HepG2 (cell line): ENCODE results near the gene SLC29A1. TPM values are rescaled to one million over a fixed set of nuclear protein-coding genes. Genes with fewer than 3 reads are reported as not detected.

ENCODE experiments used
- ATAC-seq: fragments of 200-7000 bp; cut with Tn5 transposase; 3 replicates; pipeline ENCODE4 v1.9.1; 2020; ENCODE audit warnings: mild to moderate bottlenecking, moderate library complexity
- BruUV-seq: library from RNA; stranded (reverse); fragments of 400-500 nt; replicated peaks from 2 replicates; lab custom pipeline; 2021; lab: Mats Ljungman, UMichigan
- CTCF ChIA-PET: fragments of 300-600 bp; formaldehyde crosslinking; extraction: SDS; loops from one replicate; lab custom pipeline; 2021; ENCODE audit warnings: low total read pairs, inconsistent platforms, low intra/inter-chr PET ratio; lab: Yijun Ruan, JAX
- POLR2A ChIA-PET: fragments of 350-600 bp; sonication (Branson Sonifier 250); formaldehyde crosslinking; loops from one replicate; lab custom pipeline; 2020; ENCODE audit warnings: antibody characterized with exemption, inconsistent platforms; lab: Yijun Ruan, JAX
- DNase-seq: peaks from one replicate; pipeline ENCODE4 v3.0.0-alpha.2; 2015; ENCODE audit warnings: low spot score
- FAIRE-seq: peaks from 3 replicates; lab custom pipeline; 2011; peaks lifted over from hg19 to GRCh38; lab: Jason Lieb, UNC
- H2AFZ ChIP-seq: one replicate; pipeline ENCODE4 v1.6.1; 2011; ENCODE audit warnings: low read length, inconsistent platforms
- H3K27ac ChIP-seq: fragments of 300-600 bp; 3 replicates; pipeline ENCODE4 v1.8.0; 2011; ENCODE audit warnings: mixed run types, mild to moderate bottlenecking, mixed read lengths, low read length, inconsistent platforms; ENCODE audit not compliant: insufficient read depth; ENCODE audit errors: extremely low read length
- H3K27me3 ChIP-seq, 2 experiments: fragments of 200-600 bp in 1 of 2; 2 replicates in 1 of 2; 3 replicates in 1 of 2; pipeline versions ENCODE4 v1.6.0 to v1.8.0; 2011; ENCODE audit warnings: low read length in 2 of 2, mild to moderate bottlenecking in 2 of 2, moderate library complexity in 2 of 2, inconsistent platforms in 1 of 2; ENCODE audit not compliant: insufficient read depth in 2 of 2, control insufficient read depth in 1 of 2
- H3K36me3 ChIP-seq, 2 experiments: fragments of 200-600 bp in 1 of 2; replicated peaks in 1 of 2; 2 replicates in 1 of 2; 3 replicates in 1 of 2; pipeline versions ENCODE4 v1.5.1 to v1.8.0; 2011; ENCODE audit warnings: low read length in 2 of 2, inconsistent platforms in 1 of 2; ENCODE audit not compliant: insufficient read depth in 2 of 2, control insufficient read depth in 1 of 2
- H3K4me1 ChIP-seq: 2 replicates; pipeline ENCODE4 v1.5.1; 2012; ENCODE audit warnings: low read length, inconsistent platforms; ENCODE audit not compliant: insufficient read depth
- H3K4me2 ChIP-seq: 2 replicates; pipeline ENCODE4 v1.6.0; 2011; ENCODE audit warnings: low read depth, low read length, inconsistent platforms
- H3K4me3 ChIP-seq, 3 experiments: fragments of 200-600 bp in 1 of 3; sonication (generic), shearing (Covaris generic) in 1 of 3; replicated peaks in 1 of 3; 2 replicates each; pipeline ENCODE4 v1.5.1; 2011 to 2016; ENCODE audit warnings: low read length in 3 of 3, inconsistent platforms in 2 of 3, low read depth in 2 of 3, mild to moderate bottlenecking in 2 of 3, control low read depth in 1 of 3, mixed read lengths in 1 of 3; ENCODE audit not compliant: insufficient read depth in 1 of 3
- H3K79me2 ChIP-seq: one replicate; pipeline ENCODE4 v1.6.1; 2011; ENCODE audit warnings: low read length, inconsistent platforms; ENCODE audit not compliant: insufficient read depth
- H3K9ac ChIP-seq: 2 replicates; pipeline ENCODE4 v1.6.0; 2011; ENCODE audit warnings: mild to moderate bottlenecking, low read depth, low read length, inconsistent platforms; ENCODE audit not compliant: insufficient read depth
- H3K9me3 ChIP-seq: 2 replicates; pipeline ENCODE4 v1.5.1; 2012; ENCODE audit warnings: mild to moderate bottlenecking, low read length
- H4K20me1 ChIP-seq: 2 replicates; pipeline ENCODE4 v1.6.0; 2011; ENCODE audit warnings: inconsistent platforms, mild to moderate bottlenecking, low read length, moderate library complexity; ENCODE audit not compliant: insufficient read depth
- DDIT3 ChIP-seq: sonication (generic); formaldehyde crosslinking; IDR thresholded peaks from 2 replicates; pipeline ENCODE4 v1.4.0; 2020; ENCODE audit warnings: mild to moderate bottlenecking, missing genetic modification reagents
- GATAD2A ChIP-seq: IDR thresholded peaks from 2 replicates; pipeline ENCODE4 v1.6.1; 2016
- HNRNPUL1 ChIP-seq: fragments of 200-400 bp; formaldehyde crosslinking; IDR thresholded peaks from 2 replicates; pipeline ENCODE4 v1.6.1; 2017; ENCODE audit warnings: low read depth, mild to moderate bottlenecking, low read length, moderate library complexity
- LRRFIP1 ChIP-seq: sonication (generic); formaldehyde crosslinking; conservative IDR thresholded peaks from 2 replicates; pipeline ENCODE4 v1.4.0; 2020; ENCODE audit warnings: missing genetic modification reagents
- PPARG ChIP-seq: conservative IDR thresholded peaks from 2 replicates; pipeline ENCODE4 v1.6.1; 2016; ENCODE audit warnings: missing biosample characterization, missing genetic modification reagents
- SP140L ChIP-seq: sonication (generic); formaldehyde crosslinking; IDR thresholded peaks from 2 replicates; pipeline ENCODE4 v1.4.0; 2020; ENCODE audit warnings: missing genetic modification reagents, borderline replicate concordance
- SP2 ChIP-seq: sonication (generic); formaldehyde crosslinking; IDR thresholded peaks from 2 replicates; pipeline ENCODE4 v1.5.1; 2020; ENCODE audit warnings: mild to moderate bottlenecking, missing genetic modification reagents
- SPEN ChIP-seq: sonication (generic); formaldehyde crosslinking; IDR thresholded peaks from 2 replicates; pipeline ENCODE4 v1.5.1; 2020; ENCODE audit warnings: low read depth, mild to moderate bottlenecking, missing genetic modification reagents
- TIGD3 ChIP-seq: sonication (generic); formaldehyde crosslinking; IDR thresholded peaks from 2 replicates; pipeline ENCODE4 v1.5.1; 2020; ENCODE audit warnings: mild to moderate bottlenecking, missing genetic modification reagents, borderline replicate concordance
- ZBTB1 ChIP-seq: sonication (generic); formaldehyde crosslinking; IDR thresholded peaks from 2 replicates; pipeline ENCODE4 v1.4.0; 2020; ENCODE audit warnings: missing genetic modification reagents, borderline replicate concordance
- ZBTB7A ChIP-seq: sonication (generic); formaldehyde crosslinking; IDR thresholded peaks from 2 replicates; pipeline ENCODE4 v1.8.0; 2022; ENCODE audit warnings: mild to moderate bottlenecking, missing genetic modification reagents
- ZFP36L2 ChIP-seq: sonication (generic); formaldehyde crosslinking; IDR thresholded peaks from 2 replicates; pipeline ENCODE4 v1.4.0; 2020; ENCODE audit warnings: missing genetic modification reagents
- ZMYM4 ChIP-seq: sonication (generic); formaldehyde crosslinking; IDR thresholded peaks from 2 replicates; pipeline ENCODE4 v1.8.1; 2023; ENCODE audit warnings: mild to moderate bottlenecking, missing genetic modification reagents
- ZNF232 ChIP-seq: sonication (generic); formaldehyde crosslinking; IDR thresholded peaks from 2 replicates; pipeline ENCODE4 v1.4.0; 2020; ENCODE audit warnings: missing genetic modification reagents, borderline replicate concordance
- ZNF446 ChIP-seq: sonication (generic); formaldehyde crosslinking; IDR thresholded peaks from 2 replicates; pipeline ENCODE4 v1.5.0; 2020; ENCODE audit warnings: mild to moderate bottlenecking, missing genetic modification reagents
- ZNF687 ChIP-seq: sonication (generic); formaldehyde crosslinking; IDR thresholded peaks from 2 replicates; pipeline ENCODE4 v1.5.1; 2020; ENCODE audit warnings: mild to moderate bottlenecking, missing genetic modification reagents, moderate library complexity
- WGBS: methylation state at CpG from one replicate; pipeline ENCODE4 v1.1.6; 2017; ENCODE audit warnings: low lambda C conversion rate; 5-methylcytosine and 5-hydroxymethylcytosine counted together
- in situ Hi-C: cut with HindIII; loops from 2 replicates; pipeline ENCODE4 v1.10.0; 2017; ENCODE audit warnings: low pct_unique_long_range_greater_than_20kb; ENCODE audit not compliant: extremely low pct_ligation_motif_present
- intact Hi-C: fragments of 100-400 bp; cut with micrococcal nuclease; formaldehyde crosslinking; loops from one replicate; pipeline ENCODE4 v1.10.0; 2022; ENCODE audit not compliant: unreplicated experiment
- polyA plus RNA-seq, 8 experiments: library from polyadenylated mRNA; depleted of rRNA in 3 of 8; stranded (reverse) in 7 of 8; unstranded in 1 of 8; fragments of >200 nt; fragmentation: Illumina TruSeq in 4 of 8; extraction: Trizol in 4 of 8; gene quantifications; 2 replicates each; pipeline versions ENCODE4 v1.2.1 to v1.2.3, GENCODE V29; 2011 to 2016; ENCODE audit warnings: low read depth in 4 of 8, missing spikeins in 1 of 8, mixed read lengths in 1 of 8; ENCODE audit not compliant: insufficient read depth in 1 of 8
- total RNA-seq, 5 experiments: library from RNA; depleted of rRNA; stranded (reverse); fragments of >200 nt; fragmentation: Illumina TruSeq; extraction: Trizol; gene quantifications; 2 replicates each; pipeline ENCODE4 v1.2.3, GENCODE V29; 2016; ENCODE audit warnings: low read depth in 1 of 5

SLC29A1 gene
- total and polyA plus RNA-seq, 2 of the 13 experiments (the other 11 are each of a cell fraction or from before 2014, with no cell fraction given), result 43.2 to 106 TPM

- FAIRE-seq, result peak; percentile 49
- TF ChIP-seq ZBTB1, result no peak
- TF ChIP-seq GATAD2A (CRISPR knock-in tag), result 0 out of 2 replicates have a peak, but pooled peaks have one; percentile 5
- peak; percentile 91 for TF ChIP-seq PPARG (CRISPR knock-in tag)
- no peak for TF ChIP-seq SP2 (CRISPR knock-in tag)
- no peak for TF ChIP-seq HNRNPUL1
- no peak for TF ChIP-seq TIGD3
- no peak for TF ChIP-seq LRRFIP1 (CRISPR knock-in tag)
- TF ChIP-seq ZFP36L2 (CRISPR knock-in tag), result no peak
- no peak for TF ChIP-seq SPEN (CRISPR knock-in tag)
- TF ChIP-seq ZMYM4 (CRISPR knock-in tag), result peak; percentile 30; the same call in 1 of the 2 replicates
- TF ChIP-seq SP140L (CRISPR knock-in tag), result no peak
- peak; percentile 45 for TF ChIP-seq ZNF687 (CRISPR knock-in tag)
- TF ChIP-seq ZNF232 (CRISPR knock-in tag), result no peak
- TF ChIP-seq DDIT3 (CRISPR knock-in tag), result no peak
- 0 out of 2 replicates have a peak, but pooled peaks have one; percentile 20 for TF ChIP-seq ZBTB7A (CRISPR knock-in tag)
- TF ChIP-seq ZNF446 (CRISPR knock-in tag), result no peak
Observed at GRCh38 chr6:44202972-44203750, 20.2 kb upstream of the SLC29A1 start.

More at GRCh38 chr6:44202972-44203750, 20.2 kb upstream of the SLC29A1 start:
- Histone ChIP-seq H3K9ac (peak overlapping the region; percentile 20; the same call in 1 of the 2 replicates), H4K20me1 (no peaks in the 10 kb centered on the region), H3K9me3 (no peaks in the 10 kb centered on the region), H3K79me2 (no peaks in the 10 kb centered on the region), H3K4me1 (peaks cover 69% of the 10 kb centered on the region), H3K36me3 (no peaks in the 10 kb centered on the region), H3K27me3 (no peaks in the 10 kb centered on the region; a peak in 2 of 5 replicates), H3K4me2 (peak overlapping the region; percentile 80), H3K27ac (no peak overlapping the region), H2AFZ (peak overlapping the region; percentile 74), H3K4me3 (peak overlapping the region in 2 of 3 experiments; percentile 25 to 35; a peak in 2 of 6 replicates)
- DNase-seq, result no peak
- 8% methylated on average over 7 of the region's 11 CpGs for WGBS
- no TSS peak for BruUV-seq
- ChIA-PET POLR2A (interaction anchor here (1.3 to 2.3 kb wide), 3 partner anchors 8 to 44 kb away, joined by 3 to 15 read pairs (median 5); partner anchors contain the start of gene HSP90AB1), CTCF (no interaction called here)
- in situ Hi-C loops (no loop called here), intact Hi-C loops (no loop called here)
- peak; percentile 66 for ATAC-seq
